ENCODE measurements around the gene FERMT3.

DNA sequence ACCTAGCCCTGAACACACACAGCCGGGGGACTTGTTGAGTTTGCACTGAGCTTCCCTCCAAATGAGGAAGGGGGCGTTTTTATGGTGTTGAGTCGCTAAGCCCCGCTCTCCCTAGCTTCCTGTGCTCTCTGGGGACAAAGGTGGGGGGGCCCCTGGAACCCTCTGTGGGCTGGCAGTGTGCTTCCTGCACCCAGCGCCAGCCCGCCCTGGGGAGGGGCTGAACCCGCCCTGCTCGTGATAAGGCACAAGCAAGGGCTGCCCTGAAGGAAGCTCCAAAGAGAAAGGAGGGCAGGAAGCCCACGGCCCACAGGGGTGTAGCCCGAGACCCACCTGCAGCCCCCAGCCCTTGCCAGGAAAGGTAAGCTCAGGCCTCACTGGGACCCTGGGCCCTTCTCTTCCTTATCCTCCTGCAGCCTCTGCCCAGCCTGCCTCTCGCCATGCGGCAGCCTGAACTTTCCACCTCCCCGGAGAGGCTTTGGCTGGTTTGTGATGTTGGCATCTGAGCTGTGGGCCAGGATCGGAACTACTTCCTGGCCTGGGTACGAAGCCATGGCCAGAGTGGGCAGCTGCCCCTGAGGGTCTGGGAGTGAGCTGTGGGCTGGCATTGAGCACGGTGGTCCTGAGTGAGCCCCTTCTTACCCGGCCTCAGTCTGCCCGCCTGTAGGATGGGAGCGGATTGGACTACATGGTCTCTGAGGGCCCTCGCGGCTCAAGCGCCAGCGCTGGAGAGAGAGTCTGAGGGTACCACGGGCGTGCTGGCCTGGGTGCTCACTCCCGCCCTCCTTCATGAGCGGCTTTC, at the start of gene FERMT3:
- TF ChIP-seq GATA2 (IDR thresholded peaks at IDR 0.05; ENCODE audit: low read depth, low read length) = no peak
- no peak for TF ChIP-seq GATA3 (IDR thresholded peaks at IDR 0.05; ENCODE audit: low read depth, low read length)

Data from SH-SY5Y (cell line).